HepG2 (cell line): Measurements from ENCODE around the gene ABHD13.

Experiments used
- KDM1A ChIP-seq: IDR thresholded peaks from 2 replicates; pipeline ENCODE4 v1.6.1; 2016; ENCODE audit warnings: missing compliant biosample characterization
- POLR2G ChIP-seq: fragments of 200-400 bp; formaldehyde crosslinking; IDR thresholded peaks from 2 replicates; pipeline ENCODE4 v1.6.1; 2018; ENCODE audit warnings: mild to moderate bottlenecking, low read depth, low read length, moderate library complexity
- SNRNP70 ChIP-seq: fragments of 200-400 bp; formaldehyde crosslinking; IDR thresholded peaks from 2 replicates; pipeline ENCODE4 v1.6.1; 2017; ENCODE audit warnings: mild to moderate bottlenecking, low read depth, low read length, moderate library complexity
- YEATS4 ChIP-seq: sonication (generic); formaldehyde crosslinking; IDR thresholded peaks from 2 replicates; pipeline ENCODE4 v1.4.0; 2020; ENCODE audit warnings: missing genetic modification reagents, borderline replicate concordance
- ZBTB8A ChIP-seq: sonication (generic); formaldehyde crosslinking; IDR thresholded peaks from 2 replicates; pipeline ENCODE4 v1.4.0; 2020; ENCODE audit warnings: mild to moderate bottlenecking, low read depth, missing genetic modification reagents, borderline replicate concordance
- ZNF550 ChIP-seq: sonication (generic); formaldehyde crosslinking; IDR thresholded peaks from 2 replicates; pipeline ENCODE4 v1.4.0; 2020; ENCODE audit warnings: mild to moderate bottlenecking, missing genetic modification reagents, borderline replicate concordance
- TF ChIP-seq, protein P1 (sequence below): sonication (generic); formaldehyde crosslinking; IDR thresholded peaks from 2 replicates; pipeline ENCODE4 v1.4.0; 2020; ENCODE audit warnings: missing genetic modification reagents

DNA sequence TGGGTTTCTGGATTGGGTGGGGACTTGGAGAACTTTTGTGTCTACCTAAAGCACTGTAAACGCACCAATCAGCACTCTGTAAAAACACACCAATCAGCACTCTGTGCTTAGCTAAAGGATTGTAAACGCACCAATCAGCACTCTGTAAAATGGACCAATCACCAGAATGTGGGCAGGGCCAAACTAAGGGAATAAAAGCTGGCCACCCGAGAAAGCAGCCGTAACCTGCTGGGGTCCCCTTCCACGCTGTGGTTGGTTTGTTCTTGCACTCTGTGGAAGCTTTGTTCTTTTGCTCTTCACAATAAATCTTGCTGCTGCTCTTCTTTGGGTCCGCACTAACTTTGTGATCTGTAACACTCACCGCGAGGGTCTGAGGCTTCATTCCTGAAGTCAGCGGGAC, 40.1 kb upstream of the ABHD13 start:
- TF ChIP-seq YEATS4 (no peak), KDM1A (no peak), SNRNP70 (no peak), ZBTB8A (CRISPR knock-in tag) (no peak), ZNF550 (CRISPR knock-in tag) (no peak), POLR2G (no peak)
- TF ChIP-seq, protein P1, sequence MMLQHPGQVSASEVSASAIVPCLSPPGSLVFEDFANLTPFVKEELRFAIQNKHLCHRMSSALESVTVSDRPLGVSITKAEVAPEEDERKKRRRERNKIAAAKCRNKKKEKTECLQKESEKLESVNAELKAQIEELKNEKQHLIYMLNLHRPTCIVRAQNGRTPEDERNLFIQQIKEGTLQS (CRISPR knock-in tag): no peak
